Natural killer cell (primary cell): ENCODE results near the gene ANKRD13C. TPM values are rescaled to one million over a fixed set of nuclear protein-coding genes. Genes with fewer than 3 reads are reported as not detected.

Experiments
- ATAC-seq, 3 donors: fragments of 150-1000 bp in 2 of 3; fragments of 200-7000 bp in 1 of 3; cut with Tn5 transposase; 1 replicate in 1 of 3; 2 replicates in 2 of 3; pipeline ENCODE4 v1.10.0; 2021; ENCODE audit warnings: mild to moderate bottlenecking in 2 of 3, moderate library complexity in 2 of 3
- DNase-seq, 2 donors: peaks; one replicate each; pipeline versions ENCODE4 v3.0.0 to v3.0.0-alpha.2; 2013 to 2021; ENCODE audit warnings: mixed read lengths in 1 of 2
- H3K27ac ChIP-seq: one replicate; pipeline ENCODE4 v1.5.1; 2013; ENCODE audit warnings: mild to moderate bottlenecking, low read length
- H3K27me3 ChIP-seq: one replicate; pipeline ENCODE4 v1.6.1; 2013; ENCODE audit warnings: low read length; ENCODE audit not compliant: control insufficient read depth, insufficient read depth
- H3K36me3 ChIP-seq: one replicate; pipeline ENCODE4 v1.6.1; 2013; ENCODE audit warnings: low read length; ENCODE audit not compliant: control insufficient read depth, insufficient read depth
- H3K4me1 ChIP-seq: one replicate; pipeline ENCODE4 v1.6.1; 2013; ENCODE audit warnings: low read length; ENCODE audit not compliant: control insufficient read depth, insufficient read depth
- H3K4me3 ChIP-seq: one replicate; pipeline ENCODE4 v1.5.1; 2013; ENCODE audit warnings: low read length
- H3K9me3 ChIP-seq: one replicate; pipeline ENCODE4 v1.6.1; 2013; ENCODE audit warnings: low read length; ENCODE audit not compliant: control insufficient read depth, insufficient read depth
- H3K27ac Mint-ChIP-seq, 2 donors: one replicate each; pipeline ENCODE4 v1.8.0; 2022; ENCODE audit warnings: mild to moderate bottlenecking in 2 of 2, mixed read lengths in 2 of 2, moderate library complexity in 1 of 2
- H3K27me3 Mint-ChIP-seq, 2 donors: one replicate each; pipeline ENCODE4 v1.8.0; 2022; ENCODE audit warnings: low read depth in 2 of 2, mixed read lengths in 2 of 2
- H3K36me3 Mint-ChIP-seq: one replicate; pipeline ENCODE4 v1.8.0; 2022; ENCODE audit warnings: mixed read lengths
- H3K4me1 Mint-ChIP-seq, 2 donors: one replicate each; pipeline ENCODE4 v1.8.0; 2022; ENCODE audit warnings: mixed read lengths in 2 of 2
- H3K4me3 Mint-ChIP-seq: one replicate; pipeline ENCODE4 v1.8.0; 2022; ENCODE audit warnings: mild to moderate bottlenecking, moderate library complexity, mixed read lengths
- H3K9me3 Mint-ChIP-seq, 2 donors: one replicate each; pipeline ENCODE4 v1.8.0; 2022; ENCODE audit warnings: mixed read lengths in 2 of 2
- CTCF ChIP-seq: fragments of 200-600 bp; IDR thresholded peaks from one replicate; pipeline ENCODE4 v1.8.0; 2022; ENCODE audit warnings: antibody characterized with exemption
- WGBS: methylation state at CpG from one replicate; pipeline ENCODE4 v1.1.7; 2013; ENCODE audit warnings: missing lambda C conversion rate; ENCODE audit not compliant: insufficient coverage; 5-methylcytosine and 5-hydroxymethylcytosine counted together
- intact Hi-C: fragments of 100-400 bp; cut with micrococcal nuclease; formaldehyde crosslinking; loops from one replicate; pipeline ENCODE4 v1.14.2; 2022
- total RNA-seq, 4 donors: library from RNA; stranded (reverse); fragments of 120-200 nt in 1 of 4; gene quantifications; one replicate each; pipeline versions ENCODE4 v1.2.3 to v1.2.4, GENCODE V29; 2013 to 2022

The ANKRD13C gene
- total RNA-seq, 3 donors from 2014 or later (not counting 1 experiment from before 2014, with no cell fraction given) = 32.2 to 33.7 (median 32.8) TPM

DNA sequence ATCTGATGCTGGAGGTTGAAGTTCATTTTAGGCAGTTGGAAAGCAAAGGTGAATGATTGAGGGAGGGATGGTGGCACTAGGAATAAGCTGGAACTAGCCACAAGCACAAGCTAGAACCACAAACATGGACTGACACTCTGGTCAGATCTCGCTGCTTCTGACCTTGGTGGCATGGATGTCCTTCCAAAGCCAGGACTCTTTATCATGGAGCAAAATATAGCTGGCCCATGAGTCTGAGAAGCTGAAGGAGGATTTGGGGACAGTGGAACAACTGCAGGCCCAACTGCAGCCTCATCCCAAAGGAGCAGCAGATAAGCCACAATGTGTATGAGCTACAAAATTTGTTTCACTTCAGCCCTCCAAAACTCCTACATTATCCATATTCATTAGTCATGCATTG lies 97.9 kb downstream of the ANKRD13C start:
- DNase-seq (no peak), ATAC-seq (no peak)
- Mint-ChIP-seq H3K36me3 (no peaks in the 10 kb centered on the region), H3K4me1 (no peaks in the 10 kb centered on the region), H3K27ac (no peak overlapping the region), H3K27me3 (no peaks in the 10 kb centered on the region), H3K4me3 (no peak overlapping the region), H3K9me3 (no peaks in the 10 kb centered on the region)
- Histone ChIP-seq H3K4me3 (no peak overlapping the region), H3K36me3 (peaks cover 17% of the 10 kb centered on the region), H3K27me3 (no peaks in the 10 kb centered on the region), H3K4me1 (no peaks in the 10 kb centered on the region), H3K9me3 (no peaks in the 10 kb centered on the region), H3K27ac (no peak overlapping the region)
- no peak for TF ChIP-seq CTCF
- 100% methylated on average over 1 of the region's 1 CpG for WGBS
- intact Hi-C loops = no loop called here

- H3K9me3 ChIP-seq = no peaks in the 10 kb centered on the region
- H3K4me1 ChIP-seq = no peaks in the 10 kb centered on the region
- Mint-ChIP-seq H3K4me3 (no peak overlapping the region), H3K36me3 (peaks cover 48% of the 10 kb centered on the region), H3K27me3 (no peaks in the 10 kb centered on the region), H3K4me1 (peaks cover 5 to 13% of the 10 kb centered on the region in 2 donors), H3K27ac (peak overlapping the region; percentile 4 to 60), H3K9me3 (no peaks in the 10 kb centered on the region)
- H3K36me3 ChIP-seq = peaks cover 91% of the 10 kb centered on the region
- no peak for TF ChIP-seq CTCF
- intact Hi-C loops = no loop called here
- 95% methylated on average over 4 of the region's 4 CpGs for WGBS
- no peak overlapping the region for H3K4me3 ChIP-seq
- no peaks in the 10 kb centered on the region for H3K27me3 ChIP-seq
- no peak for DNase-seq
- no peak for ATAC-seq
- H3K27ac ChIP-seq = no peak overlapping the region
Observed at GRCh38 chr1:70248729-70249128, 105.8 kb downstream of the ANKRD13C start.

DNA sequence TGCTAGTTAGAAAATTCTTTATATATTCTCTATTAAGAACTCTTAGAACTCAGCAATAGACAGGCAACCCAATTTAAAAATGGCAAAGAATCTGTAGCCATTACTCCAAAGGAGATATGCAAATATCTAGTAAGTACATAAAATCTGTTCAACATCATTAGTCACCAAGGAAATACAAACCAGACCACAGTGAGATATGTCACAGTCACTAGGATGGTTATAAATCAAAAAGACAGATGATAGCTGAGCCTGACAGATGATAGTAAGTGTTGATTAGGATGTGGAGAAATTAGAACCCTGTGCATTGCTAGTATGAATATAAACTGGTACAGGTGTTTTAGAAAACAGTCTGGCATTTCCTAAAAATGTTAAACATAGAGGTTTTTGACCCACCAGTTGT lies 106.8 kb downstream of the ANKRD13C start:
- Histone ChIP-seq H3K4me1 (no peaks in the 10 kb centered on the region), H3K36me3 (peaks cover 94% of the 10 kb centered on the region), H3K9me3 (no peaks in the 10 kb centered on the region), H3K27me3 (no peaks in the 10 kb centered on the region), H3K27ac (no peak overlapping the region), H3K4me3 (no peak overlapping the region)
- Mint-ChIP-seq H3K9me3 (no peaks in the 10 kb centered on the region), H3K27me3 (no peaks in the 10 kb centered on the region), H3K4me3 (no peak overlapping the region), H3K4me1 (peaks cover 5 to 15% of the 10 kb centered on the region in 2 donors), H3K36me3 (peaks cover 54% of the 10 kb centered on the region), H3K27ac (peak overlapping the region; percentile 4 to 60)
- intact Hi-C loops = no loop called here
- no peak for TF ChIP-seq CTCF
- ATAC-seq (peak in 1 of 3 donors; percentile 61), DNase-seq (no peak)

GRCh38 chr1:70247122-70247521 lies 107.4 kb downstream of the ANKRD13C start:
- Histone ChIP-seq H3K4me1 (no peaks in the 10 kb centered on the region), H3K27ac (no peak overlapping the region), H3K36me3 (peaks cover 98% of the 10 kb centered on the region), H3K27me3 (no peaks in the 10 kb centered on the region), H3K9me3 (no peaks in the 10 kb centered on the region), H3K4me3 (no peak overlapping the region)
- no peaks in the 10 kb centered on the region for H3K27me3 Mint-ChIP-seq
- intact Hi-C loops = no loop called here
- no peak overlapping the region for H3K4me3 Mint-ChIP-seq
- H3K27ac Mint-ChIP-seq = peak overlapping the region in 1 of 2 donors; percentile 35
- H3K36me3 Mint-ChIP-seq = peaks cover 54% of the 10 kb centered on the region
- DNase-seq (no peak), ATAC-seq (no peak)
- peaks cover 5 to 15% of the 10 kb centered on the region in 2 donors for H3K4me1 Mint-ChIP-seq
- H3K9me3 Mint-ChIP-seq = no peaks in the 10 kb centered on the region
- no peak for TF ChIP-seq CTCF
